Trophoblast cell (in vitro differentiated cells and primary cell): Measurements from ENCODE around the gene NFIX.
A peak's percentile ranks its signal among the peaks of the same experiment; 100 is the strongest.

Experiments used
- DNase-seq, 2 donors: peaks; one replicate each; pipeline ENCODE4 v3.0.0-alpha.2; 2016
- H2AFZ ChIP-seq: 2 replicates; pipeline ENCODE4 v1.6.1; 2013; ENCODE audit warnings: low read length, moderate library complexity, mild to moderate bottlenecking; ENCODE audit not compliant: insufficient read depth, poor library complexity
- H2AK5ac ChIP-seq: 2 replicates; pipeline ENCODE4 v1.6.1; 2013; ENCODE audit warnings: mild to moderate bottlenecking, low read length
- H2BK120ac ChIP-seq: 2 replicates; pipeline ENCODE4 v1.6.1; 2013; ENCODE audit warnings: low read length, mild to moderate bottlenecking, moderate library complexity; ENCODE audit not compliant: insufficient read depth, poor library complexity
- H2BK12ac ChIP-seq: 2 replicates; pipeline ENCODE4 v1.6.1; 2013; ENCODE audit warnings: mild to moderate bottlenecking, low read length, moderate library complexity
- H2BK5ac ChIP-seq: 2 replicates; pipeline ENCODE4 v1.6.1; 2013; ENCODE audit warnings: low read length, low read depth, moderate library complexity, mild to moderate bottlenecking; ENCODE audit not compliant: poor library complexity
- H3K14ac ChIP-seq: 2 replicates; pipeline ENCODE4 v1.6.1; 2013; ENCODE audit warnings: mild to moderate bottlenecking, low read length
- H3K18ac ChIP-seq: 2 replicates; pipeline ENCODE4 v1.6.1; 2013; ENCODE audit warnings: mild to moderate bottlenecking, low read length
- H3K23ac ChIP-seq: 2 replicates; pipeline ENCODE4 v1.6.1; 2013; ENCODE audit warnings: low read length
- H3K27ac ChIP-seq: 2 replicates; pipeline ENCODE4 v1.5.1; 2013; ENCODE audit warnings: low read depth, mild to moderate bottlenecking, inconsistent platforms, low read length, moderate library complexity
- H3K27me3 ChIP-seq: 2 replicates; pipeline ENCODE4 v1.6.1; 2013; ENCODE audit warnings: inconsistent platforms, mild to moderate bottlenecking, low read length, moderate library complexity; ENCODE audit not compliant: insufficient read depth
- H3K36me3 ChIP-seq, 2 experiments: 1 replicate in 1 of 2; 2 replicates in 1 of 2; pipeline ENCODE4 v1.6.1; 2013; ENCODE audit warnings: low read length in 2 of 2, mild to moderate bottlenecking in 2 of 2, moderate library complexity in 1 of 2; ENCODE audit not compliant: insufficient read depth in 2 of 2, control insufficient read depth in 1 of 2
- H3K4ac ChIP-seq: 2 replicates; pipeline ENCODE4 v1.6.1; 2013; ENCODE audit warnings: low read depth, mild to moderate bottlenecking, low read length, moderate library complexity
- H3K4me1 ChIP-seq, 2 experiments: 1 replicate in 1 of 2; 2 replicates in 1 of 2; pipeline ENCODE4 v1.6.1; 2013; ENCODE audit warnings: low read length in 2 of 2, mild to moderate bottlenecking in 2 of 2, moderate library complexity in 1 of 2; ENCODE audit not compliant: insufficient read depth in 2 of 2, control insufficient read depth in 1 of 2
- H3K4me2 ChIP-seq: 2 replicates; pipeline ENCODE4 v1.6.1; 2013; ENCODE audit warnings: inconsistent platforms, mild to moderate bottlenecking, low read length, moderate library complexity
- H3K4me3 ChIP-seq: 2 replicates; pipeline ENCODE4 v1.5.1; 2013; ENCODE audit warnings: mild to moderate bottlenecking, low read depth, low read length, inconsistent platforms
- H3K79me1 ChIP-seq: one replicate; pipeline ENCODE4 v1.6.1; 2013; ENCODE audit warnings: low read length
- H3K79me2 ChIP-seq: 2 replicates; pipeline ENCODE4 v1.6.1; 2013; ENCODE audit warnings: low read length, mild to moderate bottlenecking; ENCODE audit not compliant: control insufficient read depth, insufficient read depth, poor library complexity
- H3K9ac ChIP-seq: 2 replicates; pipeline ENCODE4 v1.6.1; 2013; ENCODE audit warnings: mild to moderate bottlenecking, low read length
- H3K9me3 ChIP-seq: 2 replicates; pipeline ENCODE4 v1.6.1; 2013; ENCODE audit warnings: low read depth, mild to moderate bottlenecking, control low read depth, inconsistent platforms, low read length; ENCODE audit not compliant: insufficient read depth
- H4K12ac ChIP-seq: 2 replicates; pipeline ENCODE4 v1.6.1; 2013; ENCODE audit warnings: low read depth, mild to moderate bottlenecking, low read length, moderate library complexity
- H4K8ac ChIP-seq: 2 replicates; pipeline ENCODE4 v1.6.1; 2013; ENCODE audit warnings: low read depth, mild to moderate bottlenecking, low read length, moderate library complexity
- H4K91ac ChIP-seq: one replicate; pipeline ENCODE4 v1.6.1; 2013; ENCODE audit warnings: low read depth, mild to moderate bottlenecking, low read length, moderate library complexity
- WGBS: extraction: QIAGEN DNeasy Blood & Tissue Kit; methylation state at CpG from one replicate; pipeline ENCODE4 v1.1.7; 2013; ENCODE audit warnings: missing lambda C conversion rate; ENCODE audit not compliant: insufficient read length, insufficient coverage; ENCODE audit errors: extremely low coverage; 5-methylcytosine and 5-hydroxymethylcytosine counted together

Gene NFIX

DNA sequence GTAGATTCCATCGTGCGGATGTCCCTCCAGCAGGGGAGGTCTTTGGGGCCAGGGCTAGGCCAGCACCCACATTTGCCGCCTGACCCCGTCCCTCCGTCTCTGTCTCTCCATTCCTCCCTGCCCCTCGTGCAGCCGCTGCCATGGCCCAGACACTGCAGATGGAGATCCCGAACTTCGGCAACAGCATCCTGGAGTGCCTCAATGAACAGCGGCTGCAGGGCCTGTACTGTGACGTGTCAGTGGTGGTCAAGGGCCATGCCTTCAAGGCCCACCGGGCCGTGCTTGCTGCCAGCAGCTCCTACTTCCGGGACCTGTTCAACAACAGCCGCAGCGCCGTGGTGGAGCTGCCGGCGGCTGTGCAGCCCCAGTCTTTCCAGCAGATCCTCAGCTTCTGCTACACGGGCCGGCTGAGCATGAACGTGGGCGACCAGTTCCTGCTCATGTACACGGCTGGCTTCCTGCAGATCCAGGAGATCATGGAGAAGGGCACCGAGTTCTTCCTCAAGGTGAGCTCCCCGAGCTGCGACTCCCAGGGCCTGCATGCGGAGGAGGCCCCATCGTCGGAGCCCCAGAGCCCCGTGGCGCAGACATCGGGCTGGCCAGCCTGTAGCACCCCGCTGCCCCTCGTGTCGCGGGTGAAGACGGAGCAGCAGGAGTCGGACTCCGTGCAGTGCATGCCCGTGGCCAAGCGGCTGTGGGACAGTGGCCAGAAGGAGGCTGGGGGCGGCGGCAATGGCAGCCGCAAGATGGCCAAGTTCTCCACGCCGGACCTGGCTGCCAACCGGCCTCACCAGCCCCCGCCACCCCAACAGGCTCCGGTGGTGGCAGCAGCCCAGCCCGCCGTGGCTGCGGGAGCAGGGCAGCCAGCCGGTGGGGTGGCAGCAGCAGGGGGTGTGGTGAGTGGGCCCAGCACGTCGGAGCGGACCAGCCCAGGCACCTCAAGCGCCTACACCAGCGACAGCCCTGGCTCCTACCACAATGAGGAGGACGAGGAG is 140.1 kb downstream of the NFIX start:
- no peak overlapping the region for H2AFZ ChIP-seq
- no peaks in the 10 kb centered on the region for H3K27me3 ChIP-seq
- no peak overlapping the region for H2BK120ac ChIP-seq
- H3K4me1 ChIP-seq = no peaks in the 10 kb centered on the region
- peaks cover 6% of the 10 kb centered on the region for H3K9me3 ChIP-seq
- DNase-seq = no peak
- no peak overlapping the region for H3K23ac ChIP-seq
- H4K8ac ChIP-seq = no peak overlapping the region
- peak overlapping the region; percentile 23 for H3K4me3 ChIP-seq
- no peaks in the 10 kb centered on the region for H3K79me1 ChIP-seq
- no CpG with 5 or more reads among the region's 60 CpGs for WGBS
- H3K36me3 ChIP-seq = peaks cover 55 to 65% of the 10 kb centered on the region in 2 experiments
- H3K27ac ChIP-seq = no peak overlapping the region
- H2AK5ac ChIP-seq = no peak overlapping the region
- H3K14ac ChIP-seq = no peak overlapping the region
- no peaks in the 10 kb centered on the region for H3K79me2 ChIP-seq
- no peak overlapping the region for H2BK5ac ChIP-seq
- H3K18ac ChIP-seq = no peak overlapping the region
- no peak overlapping the region for H4K91ac ChIP-seq
- H4K12ac ChIP-seq = no peak overlapping the region
- no peak overlapping the region for H3K4me2 ChIP-seq
- H3K4ac ChIP-seq = no peak overlapping the region
- no peak overlapping the region for H3K9ac ChIP-seq
- H2BK12ac ChIP-seq = no peak overlapping the region

DNA sequence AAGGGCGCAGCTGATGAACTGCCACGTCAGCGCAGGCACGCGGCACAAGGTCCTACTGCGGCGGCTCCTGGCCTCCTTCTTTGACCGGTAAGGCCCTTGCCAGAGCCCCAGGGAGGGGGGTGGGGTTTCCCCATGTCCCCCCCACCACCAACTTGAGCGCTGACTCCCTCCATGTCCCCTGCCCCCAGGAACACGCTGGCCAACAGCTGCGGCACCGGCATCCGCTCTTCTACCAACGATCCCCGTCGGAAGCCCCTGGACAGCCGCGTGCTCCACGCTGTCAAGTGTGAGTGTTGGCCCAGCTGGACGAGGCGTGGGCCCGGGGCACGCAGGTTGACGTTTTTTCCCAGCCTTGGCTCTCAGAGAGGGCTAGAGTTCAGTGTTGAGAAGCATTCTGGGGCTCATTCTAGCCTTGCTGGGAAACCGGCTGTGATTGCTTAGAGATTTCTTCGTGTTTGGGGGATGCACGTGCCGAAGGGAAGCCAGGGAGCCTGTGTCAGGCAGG is 142.1 kb downstream of the NFIX start:
- Histone ChIP-seq H3K9ac (no peak overlapping the region), H2BK12ac (no peak overlapping the region), H2AFZ (no peak overlapping the region), H2BK120ac (no peak overlapping the region), H2BK5ac (no peak overlapping the region), H3K23ac (no peak overlapping the region), H3K4me3 (no peak overlapping the region), H4K8ac (no peak overlapping the region), H3K79me2 (no peaks in the 10 kb centered on the region), H3K14ac (no peak overlapping the region), H3K4ac (no peak overlapping the region), H3K4me1 (no peaks in the 10 kb centered on the region), H3K18ac (no peak overlapping the region), H4K12ac (no peak overlapping the region), H3K27me3 (no peaks in the 10 kb centered on the region), H3K36me3 (peaks cover 54 to 59% of the 10 kb centered on the region in 2 experiments), H3K27ac (no peak overlapping the region), H3K4me2 (no peak overlapping the region), H4K91ac (no peak overlapping the region), H3K9me3 (peaks cover 6% of the 10 kb centered on the region), H3K79me1 (no peaks in the 10 kb centered on the region), H2AK5ac (no peak overlapping the region)
- WGBS = no CpG with 5 or more reads among the region's 28 CpGs
- no peak for DNase-seq

- Histone ChIP-seq H4K91ac (no peak overlapping the region), H3K4ac (no peak overlapping the region), H3K79me1 (no peaks in the 10 kb centered on the region), H3K4me1 (no peaks in the 10 kb centered on the region), H4K12ac (no peak overlapping the region), H3K18ac (no peak overlapping the region), H2BK120ac (no peak overlapping the region), H3K14ac (no peak overlapping the region), H3K27ac (no peak overlapping the region), H3K9me3 (peaks cover 6% of the 10 kb centered on the region), H2AFZ (no peak overlapping the region), H3K4me3 (no peak overlapping the region), H2AK5ac (no peak overlapping the region), H3K9ac (no peak overlapping the region), H4K8ac (no peak overlapping the region), H3K27me3 (no peaks in the 10 kb centered on the region), H3K79me2 (no peaks in the 10 kb centered on the region), H2BK5ac (no peak overlapping the region), H3K36me3 (peaks cover 53 to 54% of the 10 kb centered on the region in 2 experiments), H3K23ac (no peak overlapping the region), H2BK12ac (no peak overlapping the region), H3K4me2 (no peak overlapping the region)
- DNase-seq = no peak
- WGBS = no CpG with 5 or more reads among the region's 40 CpGs
Measured at GRCh38 chr19:13138171-13138915, 143.1 kb downstream of the NFIX start.

GRCh38 chr19:13138916-13139198 is 143.6 kb downstream of the NFIX start:
- Histone ChIP-seq H3K14ac (no peak overlapping the region), H3K27ac (no peak overlapping the region), H2AK5ac (no peak overlapping the region), H2AFZ (no peak overlapping the region), H4K91ac (no peak overlapping the region), H2BK120ac (no peak overlapping the region), H3K9me3 (peaks cover 6% of the 10 kb centered on the region), H3K4ac (no peak overlapping the region), H3K27me3 (no peaks in the 10 kb centered on the region), H4K8ac (no peak overlapping the region), H3K4me2 (no peak overlapping the region), H3K36me3 (peaks cover 53 to 55% of the 10 kb centered on the region in 2 experiments), H3K4me1 (no peaks in the 10 kb centered on the region), H2BK12ac (no peak overlapping the region), H3K23ac (no peak overlapping the region), H3K9ac (no peak overlapping the region), H3K79me2 (no peaks in the 10 kb centered on the region), H3K18ac (no peak overlapping the region), H3K4me3 (no peak overlapping the region), H3K79me1 (no peaks in the 10 kb centered on the region), H2BK5ac (no peak overlapping the region), H4K12ac (no peak overlapping the region)
- WGBS = no CpG with 5 or more reads among the region's 10 CpGs
- DNase-seq = peak in 1 of 2 donors; percentile 14
